Measurements from ENCODE around the gene ABCA2. TPM values are rescaled to one million over a fixed set of nuclear protein-coding genes. Genes with fewer than 3 reads are reported as not detected.

The ABCA2 gene
- total RNA-seq, 1 experiment from 2014 or later, result 27.0 TPM

DNA sequence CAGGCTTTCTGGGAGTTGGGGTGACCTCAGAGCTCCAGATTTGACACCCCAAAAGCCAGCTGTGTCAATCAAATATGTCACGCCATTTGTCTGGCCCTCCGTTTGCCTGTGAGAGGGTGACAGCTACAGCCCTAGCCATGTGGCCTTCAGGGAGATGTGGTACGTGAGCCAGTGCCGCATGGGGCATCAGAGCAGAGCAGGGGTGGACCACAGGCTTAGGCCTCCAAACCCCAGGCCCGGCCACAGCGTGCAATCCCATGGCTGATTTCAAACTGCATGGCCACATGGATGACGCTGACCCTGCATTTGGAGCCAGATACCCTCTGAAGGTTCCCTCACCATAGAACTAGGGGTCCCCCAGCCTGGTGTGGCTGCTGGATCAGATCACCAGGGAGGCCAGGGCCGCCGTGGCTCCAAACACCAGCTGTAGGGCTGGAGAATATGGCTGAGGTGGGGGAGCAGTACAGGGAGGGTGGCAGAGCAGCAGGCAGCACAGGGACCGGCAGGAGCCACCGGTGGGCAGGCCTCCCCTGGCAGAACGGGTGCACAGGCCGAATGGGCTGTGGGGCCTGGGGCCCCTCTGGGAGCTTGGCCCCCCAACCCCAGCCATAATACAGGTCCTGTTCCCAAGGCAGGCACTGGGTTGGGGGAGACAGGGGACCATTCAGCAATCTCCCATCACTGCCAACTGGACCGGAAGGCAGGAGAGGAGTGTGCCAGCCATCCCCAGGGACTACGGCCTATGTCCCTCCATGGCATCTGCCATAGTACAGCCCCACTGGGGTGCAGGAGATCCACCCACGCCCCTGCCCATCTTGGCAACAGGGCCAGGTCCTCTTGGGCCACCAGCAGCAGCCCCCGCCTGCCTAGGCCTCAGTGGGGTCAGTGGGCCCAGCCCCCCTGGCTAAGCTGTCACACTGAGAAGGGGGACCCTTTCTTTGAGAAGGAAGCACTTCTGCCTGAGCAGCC, 40.8 kb upstream of the ABCA2 start:
- CTCF ChIA-PET, result interaction anchor here (1.0 to 1.5 kb wide), 7 partner anchors 8 to 121 kb away, joined by 3 to 9 read pairs (median 4); partner anchors contain the start of genes MAN1B1, NPDC1 and UAP1L1
- ATAC-seq, result no peak
- POLR2A ChIA-PET, result no interaction called here
- in situ Hi-C loops (cut with HindIII; ENCODE audit: low pct_unique_long_range_greater_than_20kb, low sequenced_read_pairs) (no loop called here), intact Hi-C loops (cut with micrococcal nuclease; ENCODE audit: unreplicated experiment) (no loop called here)
- no peaks in the 10 kb centered on the region; the same call in 1 of the 2 replicates for H3K36me3 ChIP-seq (ENCODE audit: control insufficient read depth, insufficient read depth, low read length)
- H3K4me3 ChIP-seq (ENCODE audit: low read depth in 2 of 2, low read length in 2 of 2), result peak overlapping the region; percentile 34 to 53
- no TSS peak for BruUV-seq (replicated peaks)
- H3K9me3 ChIP-seq (ENCODE audit: control insufficient read depth, insufficient read depth, low read depth, low read length), result no peaks in the 10 kb centered on the region
- H3K4me1 ChIP-seq (ENCODE audit: control insufficient read depth, insufficient read depth, low read length), result peaks cover 2% of the 10 kb centered on the region; the same call in 1 of the 2 replicates
- no peak overlapping the region for H3K27ac ChIP-seq (ENCODE audit: low read length)
- DNase-seq (ENCODE audit: low read depth, low spot score), result no peak
- H3K27me3 ChIP-seq (ENCODE audit: control insufficient read depth, insufficient read depth, low read length), result no peaks in the 10 kb centered on the region
- no peak for TF ChIP-seq TCF7L2 (IDR thresholded peaks at IDR 0.05; ENCODE audit: low read depth, low read length)

- CTCF ChIA-PET, result interaction anchor here (1.0 to 2.0 kb wide), 7 partner anchors 9 to 121 kb away, joined by 3 to 13 read pairs (median 5); partner anchors contain the start of genes MAN1B1, NPDC1 and UAP1L1
- Histone ChIP-seq H3K4me1 (ENCODE audit: control insufficient read depth, insufficient read depth, low read length) (peaks cover 2% of the 10 kb centered on the region; the same call in 1 of the 2 replicates), H3K9me3 (ENCODE audit: control insufficient read depth, insufficient read depth, low read depth, low read length) (no peaks in the 10 kb centered on the region), H3K27me3 (ENCODE audit: control insufficient read depth, insufficient read depth, low read length) (no peaks in the 10 kb centered on the region), H3K4me3 (ENCODE audit: low read depth in 2 of 2, low read length in 2 of 2) (no peak overlapping the region), H3K27ac (ENCODE audit: low read length) (no peak overlapping the region), H3K36me3 (ENCODE audit: control insufficient read depth, insufficient read depth, low read length) (no peaks in the 10 kb centered on the region; the same call in 1 of the 2 replicates)
- BruUV-seq (replicated peaks), result no TSS peak
- peak; percentile 72 for ATAC-seq
- intact Hi-C loops (cut with micrococcal nuclease; ENCODE audit: unreplicated experiment) (no loop called here), in situ Hi-C loops (cut with HindIII; ENCODE audit: low pct_unique_long_range_greater_than_20kb, low sequenced_read_pairs) (no loop called here)
- TF ChIP-seq TCF7L2 (IDR thresholded peaks at IDR 0.05; ENCODE audit: low read depth, low read length) (no peak), REST (IDR thresholded peaks at IDR 0.05; ENCODE audit: insufficient read depth in 1 of 2, low read depth in 2 of 2, low read length in 1 of 2) (peak in 1 of 2 experiments; percentile 68; a peak in 2 of 4 replicates), SIN3A (IDR thresholded peaks at IDR 0.05; ENCODE audit: borderline replicate concordance, insufficient read depth, low read depth, low read length) (no peak), CTCF (IDR thresholded peaks at IDR 0.05) (peak; percentile 83), POLR2AphosphoS5 (IDR thresholded peaks at IDR 0.05; ENCODE audit: low read depth, low read length) (no peak)
- POLR2A ChIA-PET, result no interaction called here
- DNase-seq (ENCODE audit: low read depth, low spot score), result no peak
Measured at GRCh38 chr9:137067860-137068538, 40.0 kb upstream of the ABCA2 start.
